NT2/D1 (cell line): ENCODE results near the gene GNPNAT1.
"Not testable (repeated sequence)": the region's sequence is repeated elsewhere in the genome, so short reads cannot be mapped to it uniquely, and the experiment has no call there.

Experiments
- DNase-seq: peaks from one replicate; pipeline ENCODE4 v3.0.0-alpha.2; 2011; ENCODE audit warnings: low read depth, low spot score
- H3K27me3 ChIP-seq: 2 replicates; pipeline ENCODE4 v1.6.0; 2011; ENCODE audit warnings: mild to moderate bottlenecking; ENCODE audit not compliant: insufficient read length, insufficient read depth
- H3K36me3 ChIP-seq: 2 replicates; pipeline ENCODE4 v1.6.1; 2011; ENCODE audit warnings: mild to moderate bottlenecking, low read length, mixed read lengths; ENCODE audit not compliant: insufficient read depth, insufficient read length
- H3K4me1 ChIP-seq: 2 replicates; pipeline ENCODE4 v1.5.1; 2011; ENCODE audit not compliant: insufficient read depth, insufficient read length
- H3K4me3 ChIP-seq: 2 replicates; pipeline ENCODE4 v1.5.1; 2011; ENCODE audit warnings: low read depth; ENCODE audit not compliant: insufficient read length
- H3K9ac ChIP-seq: 2 replicates; pipeline ENCODE4 v1.6.0; 2011; ENCODE audit warnings: low read depth; ENCODE audit not compliant: insufficient read length
- H3K9me3 ChIP-seq: 2 replicates; pipeline ENCODE4 v1.5.1; 2011; ENCODE audit warnings: mild to moderate bottlenecking, low read length; ENCODE audit not compliant: insufficient read depth
- SUZ12 ChIP-seq: IDR thresholded peaks from 2 replicates; pipeline ENCODE4 v1.6.1; 2011; ENCODE audit not compliant: insufficient read length, insufficient read depth; ENCODE audit errors: extremely low read depth
- YY1 ChIP-seq: IDR thresholded peaks from 2 replicates; pipeline ENCODE4 v1.6.1; 2011; ENCODE audit not compliant: insufficient read length, insufficient read depth
- ZNF274 ChIP-seq: IDR thresholded peaks from 2 replicates; pipeline ENCODE4 v1.6.1; 2011; ENCODE audit warnings: mild to moderate bottlenecking, low read depth, low read length

The GNPNAT1 gene

DNA sequence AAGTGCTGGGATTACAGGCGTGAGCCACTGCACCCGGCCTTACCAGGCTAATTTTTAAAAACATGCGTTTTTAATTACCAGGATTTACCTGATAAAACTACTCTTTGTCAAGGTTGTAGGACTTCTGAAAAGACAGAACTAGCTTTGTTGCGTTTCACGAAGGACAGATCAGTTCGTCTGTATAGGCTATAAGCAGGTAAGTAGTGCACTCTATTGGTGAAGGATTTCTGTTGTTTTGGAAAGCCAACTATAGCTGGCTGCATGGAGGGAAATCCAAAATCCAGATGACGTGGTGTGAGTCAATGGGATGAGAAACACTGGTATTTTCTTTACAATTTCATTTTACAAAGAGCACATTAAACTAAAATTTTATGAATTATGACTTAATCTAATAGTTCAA lies 14.6 kb downstream of the GNPNAT1 start:
- no peak overlapping the region for H3K9ac ChIP-seq
- no peaks in the 10 kb centered on the region for H3K27me3 ChIP-seq
- no peak for DNase-seq
- H3K4me1 ChIP-seq = no peaks in the 10 kb centered on the region
- H3K4me3 ChIP-seq = no peak overlapping the region
- no peaks in the 10 kb centered on the region for H3K9me3 ChIP-seq
- TF ChIP-seq YY1 (no peak), ZNF274 (no peak), SUZ12 (no peak)
- H3K36me3 ChIP-seq = peaks cover 43% of the 10 kb centered on the region

DNA sequence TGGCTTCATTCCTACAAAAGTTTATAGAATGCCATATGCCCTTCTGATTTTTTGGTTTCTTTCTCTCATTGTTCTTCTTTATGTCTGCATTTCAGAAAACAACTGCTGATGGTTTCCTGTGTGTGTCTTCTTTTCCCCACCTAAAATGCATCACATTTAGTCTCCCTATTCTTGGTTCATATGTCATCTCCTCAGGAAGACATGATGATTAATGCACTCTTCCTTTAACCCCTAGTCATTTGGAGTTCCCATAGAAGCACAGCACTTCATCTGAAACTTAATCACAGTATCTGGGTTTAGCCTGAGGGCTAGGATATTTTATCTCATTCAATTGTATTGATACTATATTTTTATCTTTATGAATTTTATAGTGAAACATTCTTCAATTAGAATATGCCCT lies 21.5 kb downstream of the GNPNAT1 start:
- H3K9ac ChIP-seq = no peak overlapping the region
- H3K36me3 ChIP-seq = peaks cover 48% of the 10 kb centered on the region
- H3K4me3 ChIP-seq = no peak overlapping the region
- H3K4me1 ChIP-seq = no peaks in the 10 kb centered on the region
- DNase-seq = no peak
- no peak for TF ChIP-seq ZNF274
- no peak for TF ChIP-seq YY1
- no peak for TF ChIP-seq SUZ12
- no peaks in the 10 kb centered on the region for H3K9me3 ChIP-seq
- no peaks in the 10 kb centered on the region for H3K27me3 ChIP-seq

DNA sequence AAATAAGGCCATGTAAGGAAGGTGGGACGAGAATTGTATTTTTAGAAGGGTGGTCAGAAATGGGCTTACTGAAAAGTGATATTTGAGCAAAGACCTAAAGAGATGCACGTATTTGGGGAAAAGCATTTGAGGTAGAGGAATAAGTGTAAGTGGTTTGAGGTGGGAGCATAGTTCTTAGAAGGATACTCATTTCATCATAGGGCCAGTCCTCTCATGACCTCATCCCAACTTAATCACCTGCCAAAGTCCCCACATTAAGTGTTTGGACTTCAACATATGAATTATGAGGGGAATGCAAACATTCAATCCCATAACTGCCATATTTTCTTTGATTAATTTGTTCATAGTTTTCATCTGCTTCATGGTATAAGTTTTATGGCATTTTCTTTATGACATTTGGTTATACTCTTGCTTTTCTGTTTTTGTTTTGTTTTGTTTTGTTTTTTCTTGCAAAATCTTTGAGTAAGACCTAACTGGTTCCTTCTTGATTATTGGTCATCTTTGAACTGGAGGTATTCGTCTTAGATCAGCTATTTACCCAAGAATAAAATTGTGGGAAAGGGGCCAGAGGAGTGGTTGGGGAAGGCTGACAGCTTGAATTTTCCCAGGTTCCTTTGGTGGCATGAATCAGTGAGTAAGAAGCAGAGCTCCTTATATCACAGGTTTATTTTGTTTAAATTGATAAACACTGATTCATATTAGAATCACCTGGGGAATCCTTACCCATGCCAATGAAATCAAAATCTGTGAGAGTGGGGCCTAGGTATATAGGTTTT lies 24.2 kb downstream of the GNPNAT1 start:
- Histone ChIP-seq H3K36me3 (peaks cover 37% of the 10 kb centered on the region), H3K4me3 (no peak overlapping the region), H3K27me3 (no peaks in the 10 kb centered on the region), H3K9me3 (no peaks in the 10 kb centered on the region), H3K4me1 (no peaks in the 10 kb centered on the region), H3K9ac (no peak overlapping the region)
- no peak for TF ChIP-seq ZNF274
- no peak for TF ChIP-seq YY1
- no peak for TF ChIP-seq SUZ12
- DNase-seq = no peak

DNA sequence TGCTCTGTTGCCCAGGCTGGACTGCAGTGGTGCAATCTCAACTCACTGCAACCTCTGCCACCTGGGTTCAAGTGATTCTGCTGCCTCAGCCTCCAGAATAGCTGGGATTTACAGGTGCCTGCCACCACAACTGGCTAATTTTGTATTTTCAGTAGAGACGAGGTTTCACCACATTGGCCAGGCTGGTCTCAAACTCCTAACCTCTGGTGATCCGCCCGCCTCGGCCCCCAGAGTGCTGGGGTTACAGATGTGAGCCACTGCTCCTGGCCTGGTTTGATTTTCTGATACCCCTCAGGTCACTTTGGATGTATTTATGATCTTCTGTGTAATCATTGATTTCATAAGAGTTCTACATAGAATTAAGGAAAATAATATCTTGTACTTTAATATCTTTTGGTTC lies 28.5 kb downstream of the GNPNAT1 start:
- not testable (repeated sequence) for DNase-seq, H3K27me3 ChIP-seq, H3K4me1 ChIP-seq, H3K9me3 ChIP-seq, H3K4me3 ChIP-seq, H3K9ac ChIP-seq
- peaks cover 26% of the 10 kb centered on the region for H3K36me3 ChIP-seq

DNA sequence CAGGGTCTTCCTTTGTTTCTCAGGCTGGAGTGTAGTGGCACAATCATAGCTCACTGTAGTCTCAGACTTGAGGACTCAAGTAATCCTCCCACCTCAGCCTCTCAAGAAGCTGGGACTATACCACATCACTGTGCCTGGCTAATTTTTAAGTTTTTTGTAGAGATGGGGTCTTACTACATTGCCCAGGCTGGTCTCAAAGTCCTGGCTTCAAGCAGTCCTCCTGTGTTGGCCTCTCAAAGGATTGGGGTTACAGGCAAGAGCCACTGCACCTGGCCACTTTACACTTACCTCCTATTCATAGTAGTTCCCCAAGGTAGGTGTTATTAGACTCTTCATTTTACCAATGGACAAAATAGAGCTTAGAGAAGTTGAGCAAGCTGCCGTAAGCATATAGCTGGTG lies 32.3 kb downstream of the GNPNAT1 start:
- DNase-seq = no peak
- no peak for TF ChIP-seq ZNF274
- TF ChIP-seq SUZ12 = no peak
- no peak for TF ChIP-seq YY1

DNA sequence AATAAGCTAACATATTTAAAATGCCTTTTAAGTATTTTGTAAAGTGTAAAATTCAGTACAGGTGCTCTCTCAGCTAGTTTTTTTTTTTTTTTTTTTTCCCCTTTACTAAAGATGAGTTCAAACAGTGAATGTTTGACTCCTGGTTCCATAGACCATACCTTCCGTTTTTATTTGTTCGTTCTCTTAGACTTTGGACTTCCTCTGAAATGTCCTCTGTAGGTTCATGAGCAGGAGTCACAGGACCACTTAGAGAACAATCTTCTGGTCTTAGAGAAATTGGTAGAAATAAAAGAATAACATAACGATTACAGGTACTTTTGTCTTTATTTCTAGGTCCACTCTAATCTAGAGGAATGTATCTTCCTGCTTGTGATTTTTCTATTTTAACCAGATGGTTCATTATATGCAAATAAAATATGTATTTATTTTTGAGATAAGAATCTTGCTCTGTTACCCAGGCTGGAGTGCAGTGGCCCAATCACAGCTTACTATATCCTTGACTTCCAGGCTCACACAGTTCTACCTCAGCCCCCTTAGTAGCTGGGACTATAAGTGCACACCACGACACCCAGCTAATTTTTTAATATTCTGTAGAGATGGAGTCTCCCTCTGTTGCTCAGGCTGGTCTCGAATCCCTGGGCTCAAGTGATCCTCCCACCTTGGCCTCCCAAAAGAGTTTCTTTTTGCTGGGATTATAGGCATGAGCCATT lies 35.6 kb downstream of the GNPNAT1 start:
- no peaks in the 10 kb centered on the region for H3K27me3 ChIP-seq
- no peaks in the 10 kb centered on the region for H3K4me1 ChIP-seq
- no peak for TF ChIP-seq ZNF274
- TF ChIP-seq SUZ12 = no peak
- TF ChIP-seq YY1 = no peak
- peaks cover 23% of the 10 kb centered on the region for H3K36me3 ChIP-seq
- H3K9me3 ChIP-seq = no peaks in the 10 kb centered on the region
- no peak overlapping the region for H3K4me3 ChIP-seq
- no peak for DNase-seq
- no peak overlapping the region for H3K9ac ChIP-seq

More for the DNA sequence above, 32.3 kb downstream of the GNPNAT1 start:
- Histone ChIP-seq H3K9ac (no peak overlapping the region), H3K9me3 (no peaks in the 10 kb centered on the region), H3K36me3 (peaks cover 19% of the 10 kb centered on the region), H3K27me3 (no peaks in the 10 kb centered on the region), H3K4me3 (no peak overlapping the region), H3K4me1 (no peaks in the 10 kb centered on the region)

DNA sequence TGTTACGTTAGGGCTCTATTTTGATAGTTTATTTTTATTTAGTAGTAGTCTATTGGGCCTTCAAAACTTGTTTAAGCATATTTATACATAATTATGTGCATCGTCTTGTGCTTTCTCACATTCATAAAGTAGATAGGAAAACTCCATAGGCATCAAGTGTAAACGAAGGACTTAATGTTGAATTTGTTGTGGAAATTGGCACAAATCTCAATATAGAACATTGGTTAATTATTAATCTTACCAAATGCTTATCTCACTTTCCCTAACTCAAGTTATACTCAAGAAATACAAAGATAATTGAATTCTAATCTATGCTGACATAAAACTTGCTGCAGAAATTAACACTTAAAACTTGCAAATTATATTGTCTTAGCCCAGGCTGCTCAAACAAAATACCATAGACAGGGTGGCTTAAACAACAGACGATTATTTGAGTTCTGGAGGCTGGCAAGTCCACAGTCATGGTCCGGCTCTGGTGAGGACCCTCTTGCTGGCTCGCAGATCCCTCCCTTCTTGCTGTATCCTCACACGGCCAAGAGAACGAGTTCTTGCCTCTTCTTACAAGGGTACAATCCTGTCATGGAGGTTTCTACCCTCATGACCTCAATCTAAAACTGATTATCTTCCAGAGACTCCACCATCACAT lies 42.6 kb downstream of the GNPNAT1 start:
- H3K36me3 ChIP-seq = peaks cover 28% of the 10 kb centered on the region

More for the DNA sequence above, 42.6 kb downstream of the GNPNAT1 start:
- no peaks in the 10 kb centered on the region for H3K9me3 ChIP-seq
- H3K9ac ChIP-seq = no peak overlapping the region
- DNase-seq = no peak
- H3K4me3 ChIP-seq = no peak overlapping the region
- TF ChIP-seq SUZ12 (no peak), ZNF274 (no peak), YY1 (no peak)
- no peaks in the 10 kb centered on the region for H3K27me3 ChIP-seq
- no peaks in the 10 kb centered on the region for H3K4me1 ChIP-seq
